ENCODE data around the gene TBXAS1.

Gene TBXAS1

DNA sequence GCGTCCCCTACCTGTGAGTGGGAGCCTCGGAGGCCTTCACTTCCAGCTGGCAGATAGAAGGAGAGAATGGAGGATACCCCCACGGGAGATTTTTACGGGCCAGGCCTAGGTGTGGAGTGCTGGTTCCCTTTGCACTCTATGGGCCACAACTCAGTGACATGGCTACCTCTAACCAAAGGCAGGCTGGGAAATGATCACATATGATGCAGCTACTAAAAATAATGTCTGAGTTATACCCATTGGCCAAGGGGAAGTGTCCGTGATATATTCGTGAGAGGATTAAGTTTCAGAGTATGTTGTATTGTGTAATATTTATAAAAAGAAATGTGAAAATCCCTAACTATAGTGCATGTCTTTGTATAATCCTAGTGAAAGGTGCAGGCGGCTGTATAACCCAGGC lies 37.7 kb upstream of the TBXAS1 start:
- no peak overlapping the region for H2AFZ ChIP-seq (ENCODE audit: low read depth, low read length, severe bottlenecking)
- TF ChIP-seq, protein P1, sequence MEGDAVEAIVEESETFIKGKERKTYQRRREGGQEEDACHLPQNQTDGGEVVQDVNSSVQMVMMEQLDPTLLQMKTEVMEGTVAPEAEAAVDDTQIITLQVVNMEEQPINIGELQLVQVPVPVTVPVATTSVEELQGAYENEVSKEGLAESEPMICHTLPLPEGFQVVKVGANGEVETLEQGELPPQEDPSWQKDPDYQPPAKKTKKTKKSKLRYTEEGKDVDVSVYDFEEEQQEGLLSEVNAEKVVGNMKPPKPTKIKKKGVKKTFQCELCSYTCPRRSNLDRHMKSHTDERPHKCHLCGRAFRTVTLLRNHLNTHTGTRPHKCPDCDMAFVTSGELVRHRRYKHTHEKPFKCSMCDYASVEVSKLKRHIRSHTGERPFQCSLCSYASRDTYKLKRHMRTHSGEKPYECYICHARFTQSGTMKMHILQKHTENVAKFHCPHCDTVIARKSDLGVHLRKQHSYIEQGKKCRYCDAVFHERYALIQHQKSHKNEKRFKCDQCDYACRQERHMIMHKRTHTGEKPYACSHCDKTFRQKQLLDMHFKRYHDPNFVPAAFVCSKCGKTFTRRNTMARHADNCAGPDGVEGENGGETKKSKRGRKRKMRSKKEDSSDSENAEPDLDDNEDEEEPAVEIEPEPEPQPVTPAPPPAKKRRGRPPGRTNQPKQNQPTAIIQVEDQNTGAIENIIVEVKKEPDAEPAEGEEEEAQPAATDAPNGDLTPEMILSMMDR (IDR thresholded peaks at IDR 0.05; ENCODE audit: insufficient read depth, low read length, poor library complexity, severe bottlenecking), result no peak
- TF ChIP-seq EZH2phosphoT487 (conservative IDR thresholded peaks at IDR 0.05; ENCODE audit: low read length), result no peak

DNA sequence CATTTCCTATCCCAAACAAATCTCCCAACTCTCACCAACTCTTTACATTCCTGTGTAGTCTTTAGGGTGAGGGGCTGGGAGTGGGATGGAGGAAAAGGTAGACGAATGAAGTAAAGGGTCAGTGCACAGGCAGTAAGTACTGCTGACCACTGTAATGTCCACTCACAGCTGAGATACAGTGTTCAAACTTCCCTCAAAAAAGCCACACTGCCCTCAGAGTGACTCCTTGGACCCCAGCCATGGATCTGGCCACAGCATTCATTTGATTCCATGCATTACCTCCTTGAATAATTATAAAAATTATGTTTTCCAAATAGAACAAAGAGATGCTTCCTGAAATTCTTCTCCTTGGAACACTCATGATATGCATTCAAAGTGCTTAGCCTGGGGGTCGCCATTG lies 31.5 kb upstream of the TBXAS1 start:
- H3K9me3 ChIP-seq (ENCODE audit: insufficient read depth, low read length), result no peaks in the 10 kb centered on the region
- no peaks in the 10 kb centered on the region for H3K27me3 ChIP-seq (ENCODE audit: low read length)
- no peaks in the 10 kb centered on the region for H4K20me1 ChIP-seq (ENCODE audit: low read depth, low read length)
- H3F3A ChIP-seq (ENCODE audit: insufficient read depth), result no peaks in the 10 kb centered on the region
- no peak overlapping the region for H3K4me2 ChIP-seq (ENCODE audit: low read depth, low read length, poor library complexity, severe bottlenecking)
- H3K36me3 ChIP-seq (ENCODE audit: low read length), result no peaks in the 10 kb centered on the region
- H3K27ac ChIP-seq (ENCODE audit: low read depth, low read length), result no peak overlapping the region
- H3K9me2 ChIP-seq (replicated peaks; ENCODE audit: insufficient read depth, low read length), result no peaks in the 10 kb centered on the region
- no peak for TF ChIP-seq EZH2phosphoT487 (conservative IDR thresholded peaks at IDR 0.05; ENCODE audit: low read length)
- TF ChIP-seq, protein P1 (IDR thresholded peaks at IDR 0.05; ENCODE audit: insufficient read depth, low read length, poor library complexity, severe bottlenecking), result no peak
- no peak overlapping the region for H2AFZ ChIP-seq (ENCODE audit: low read depth, low read length, severe bottlenecking)
- H3K79me2 ChIP-seq (ENCODE audit: insufficient read depth, low read length), result no peaks in the 10 kb centered on the region
- no peak overlapping the region for H3K9ac ChIP-seq (ENCODE audit: low read length)
- no peak overlapping the region for H3K4me3 ChIP-seq (ENCODE audit: insufficient read depth, low read length, poor library complexity, severe bottlenecking)

More for the DNA sequence above, 37.7 kb upstream of the TBXAS1 start:
- H4K20me1 ChIP-seq (ENCODE audit: low read depth, low read length), result no peaks in the 10 kb centered on the region
- H3K9ac ChIP-seq (ENCODE audit: low read length), result no peak overlapping the region
- H3F3A ChIP-seq (ENCODE audit: insufficient read depth), result no peaks in the 10 kb centered on the region
- H3K9me3 ChIP-seq (ENCODE audit: insufficient read depth, low read length), result no peaks in the 10 kb centered on the region
- H3K27ac ChIP-seq (ENCODE audit: low read depth, low read length), result no peak overlapping the region
- no peaks in the 10 kb centered on the region for H3K27me3 ChIP-seq (ENCODE audit: low read length)
- no peak overlapping the region for H3K4me3 ChIP-seq (ENCODE audit: insufficient read depth, low read length, poor library complexity, severe bottlenecking)
- H3K9me2 ChIP-seq (replicated peaks; ENCODE audit: insufficient read depth, low read length), result no peaks in the 10 kb centered on the region
- H3K4me2 ChIP-seq (ENCODE audit: low read depth, low read length, poor library complexity, severe bottlenecking), result no peak overlapping the region
- no peaks in the 10 kb centered on the region for H3K79me2 ChIP-seq (ENCODE audit: insufficient read depth, low read length)
- no peaks in the 10 kb centered on the region for H3K36me3 ChIP-seq (ENCODE audit: low read length)

DNA sequence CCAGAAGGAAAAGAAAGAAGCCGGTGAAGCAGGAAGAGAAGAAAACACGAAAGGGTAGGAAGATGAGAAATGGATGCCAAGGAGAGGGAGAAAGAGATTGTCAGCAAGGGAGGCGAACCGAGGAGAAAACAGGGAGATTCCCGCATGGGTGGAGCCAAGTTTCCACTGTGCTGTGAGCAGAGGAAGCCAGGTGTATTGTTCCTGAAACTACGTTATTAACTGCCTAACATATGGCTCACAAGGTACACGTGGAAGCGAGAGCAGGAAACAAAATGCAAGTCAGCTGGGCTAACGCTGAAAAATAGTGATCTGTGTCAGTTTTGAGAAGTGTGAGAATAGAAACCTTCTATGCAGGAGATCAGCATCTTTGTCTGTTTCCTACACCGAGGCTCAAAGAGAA lies 30.8 kb upstream of the TBXAS1 start:
- H3K4me3 ChIP-seq (ENCODE audit: insufficient read depth, low read length, poor library complexity, severe bottlenecking), result no peak overlapping the region
- H3K79me2 ChIP-seq (ENCODE audit: insufficient read depth, low read length), result no peaks in the 10 kb centered on the region
- H3K4me2 ChIP-seq (ENCODE audit: low read depth, low read length, poor library complexity, severe bottlenecking), result no peak overlapping the region
- H3K9ac ChIP-seq (ENCODE audit: low read length), result no peak overlapping the region
- no peaks in the 10 kb centered on the region for H4K20me1 ChIP-seq (ENCODE audit: low read depth, low read length)
- H3K27me3 ChIP-seq (ENCODE audit: low read length), result no peaks in the 10 kb centered on the region
- no peaks in the 10 kb centered on the region for H3K36me3 ChIP-seq (ENCODE audit: low read length)
- no peak overlapping the region for H3K27ac ChIP-seq (ENCODE audit: low read depth, low read length)
- TF ChIP-seq, protein P1 (IDR thresholded peaks at IDR 0.05; ENCODE audit: insufficient read depth, low read length, poor library complexity, severe bottlenecking), result no peak
- no peak for TF ChIP-seq EZH2phosphoT487 (conservative IDR thresholded peaks at IDR 0.05; ENCODE audit: low read length)
- no peaks in the 10 kb centered on the region for H3K9me3 ChIP-seq (ENCODE audit: insufficient read depth, low read length)
- H2AFZ ChIP-seq (ENCODE audit: low read depth, low read length, severe bottlenecking), result no peak overlapping the region
- H3K9me2 ChIP-seq (replicated peaks; ENCODE audit: insufficient read depth, low read length), result no peaks in the 10 kb centered on the region
- no peaks in the 10 kb centered on the region for H3F3A ChIP-seq (ENCODE audit: insufficient read depth)
